H1 (cell line): ENCODE data around the gene DDR2. TPM values are rescaled to one million over a fixed set of nuclear protein-coding genes. Genes with fewer than 3 reads are reported as not detected.

ENCODE experiments used
- CTCF ChIA-PET: fragments of 300-600 bp; sonication (Branson Sonifier 250); formaldehyde crosslinking; loops from one replicate; lab custom pipeline; 2021; ENCODE audit not compliant: partially characterized antibody; lab: Charles Lee
- POLR2A ChIA-PET: fragments of 300-600 bp; sonication (Branson Sonifier 250); formaldehyde crosslinking; loops from one replicate; lab custom pipeline; 2021; ENCODE audit warnings: inconsistent platforms; ENCODE audit not compliant: partially characterized antibody; lab: Charles Lee
- DNase-seq, 2 experiments: peaks; one replicate each; pipeline versions ENCODE4 v3.0.0 to v3.0.0-alpha.2; 2010 to 2022; ENCODE audit warnings: low spot score in 2 of 2, low read depth in 1 of 2, mixed read lengths in 1 of 2
- FAIRE-seq: peaks from 2 replicates; lab custom pipeline; 2011; peaks lifted over from hg19 to GRCh38; lab: Jason Lieb, UNC
- H2AFZ ChIP-seq: 2 replicates; pipeline ENCODE4 v1.8.1; 2012; ENCODE audit warnings: low read length, inconsistent platforms
- H2AK5ac ChIP-seq: 2 replicates; pipeline ENCODE4 v1.6.1; 2013; ENCODE audit warnings: low read depth, low read length
- H2BK120ac ChIP-seq: replicated peaks from 2 replicates; pipeline ENCODE3; 2013; ENCODE audit warnings: low read depth, low read length, inconsistent platforms
- H2BK12ac ChIP-seq: 2 replicates; pipeline ENCODE4 v1.6.1; 2013; ENCODE audit warnings: low read depth, low read length
- H2BK15ac ChIP-seq: 2 replicates; pipeline ENCODE4 v1.6.1; 2013; ENCODE audit warnings: low read length
- H2BK20ac ChIP-seq: 2 replicates; pipeline ENCODE4 v1.6.1; 2013; ENCODE audit warnings: low read length
- H2BK5ac ChIP-seq: 2 replicates; pipeline ENCODE4 v1.6.1; 2013; ENCODE audit warnings: low read depth, low read length
- H3K14ac ChIP-seq: 2 replicates; pipeline ENCODE4 v1.6.1; 2013; ENCODE audit warnings: inconsistent platforms; ENCODE audit not compliant: insufficient read length
- H3K18ac ChIP-seq: 2 replicates; pipeline ENCODE4 v1.6.1; 2013; ENCODE audit warnings: low read length; ENCODE audit errors: extremely low read depth
- H3K23ac ChIP-seq: 2 replicates; pipeline ENCODE4 v1.6.1; 2013; ENCODE audit warnings: inconsistent platforms; ENCODE audit not compliant: insufficient read length
- H3K23me2 ChIP-seq: 2 replicates; pipeline ENCODE4 v1.6.1; 2013; ENCODE audit warnings: low read depth, low read length
- H3K27ac ChIP-seq: 2 replicates; pipeline ENCODE4 v1.6.1; 2011; ENCODE audit warnings: low read depth, low read length, inconsistent platforms
- H3K27me3 ChIP-seq, 4 experiments: replicated peaks in 1 of 4; 1 replicate in 1 of 4; 2 replicates in 3 of 4; pipeline versions ENCODE4 v1.6.1 to v1.8.1; 2011 to 2013; ENCODE audit warnings: low read length in 3 of 4, mild to moderate bottlenecking in 3 of 4, inconsistent platforms in 2 of 4, mixed read lengths in 2 of 4, moderate library complexity in 1 of 4; ENCODE audit not compliant: control insufficient read depth in 3 of 4, insufficient read depth in 3 of 4; ENCODE audit errors: extremely low read depth in 1 of 4
- H3K36me3 ChIP-seq, 4 experiments: 2 replicates each; pipeline versions ENCODE4 v1.6.1 to v1.8.1; 2011 to 2013; ENCODE audit warnings: mild to moderate bottlenecking in 4 of 4, low read length in 3 of 4, moderate library complexity in 2 of 4, control low read depth in 1 of 4, inconsistent platforms in 1 of 4; ENCODE audit not compliant: insufficient read depth in 4 of 4, control insufficient read depth in 2 of 4
- H3K4ac ChIP-seq: replicated peaks from 2 replicates; pipeline ENCODE3; 2013; ENCODE audit warnings: low read length, low read depth, mixed read lengths, inconsistent platforms; ENCODE audit not compliant: insufficient read length
- H3K4me1 ChIP-seq, 4 experiments: replicated peaks in 1 of 4; 1 replicate in 1 of 4; 2 replicates in 3 of 4; pipeline versions ENCODE4 v1.6.1 to v1.8.1; 2011 to 2013; ENCODE audit warnings: low read length in 3 of 4, inconsistent platforms in 2 of 4, mixed read lengths in 1 of 4; ENCODE audit not compliant: insufficient read depth in 4 of 4, control insufficient read depth in 3 of 4
- H3K4me2 ChIP-seq, 2 experiments: 2 replicates each; pipeline versions ENCODE4 v1.6.1 to v1.8.1; 2011 to 2013; ENCODE audit warnings: low read depth in 2 of 2, low read length in 2 of 2, control low read depth in 1 of 2, inconsistent platforms in 1 of 2, mild to moderate bottlenecking in 1 of 2; ENCODE audit not compliant: insufficient read depth in 1 of 2
- H3K4me3 ChIP-seq, 4 experiments: fragments of 200-600, 300-600 bp in 1 of 4; sonication (generic), shearing (Covaris generic), sonication (Bioruptor Twin) in 1 of 4; 2 replicates each; pipeline versions ENCODE4 v1.5.1 to v1.8.1; 2011 to 2016; ENCODE audit warnings: low read length in 4 of 4, low read depth in 3 of 4, control low read depth in 2 of 4, inconsistent platforms in 2 of 4, mild to moderate bottlenecking in 2 of 4, mixed read lengths in 1 of 4, moderate library complexity in 1 of 4; ENCODE audit not compliant: insufficient read depth in 2 of 4; ENCODE audit errors: extremely low read depth in 1 of 4
- H3K56ac ChIP-seq: replicated peaks from 2 replicates; pipeline ENCODE3; 2013; ENCODE audit warnings: low read depth, mild to moderate bottlenecking, mixed read lengths, low read length, inconsistent platforms; ENCODE audit not compliant: insufficient read length
- H3K79me1 ChIP-seq: 2 replicates; pipeline ENCODE4 v1.6.1; 2013; ENCODE audit warnings: low read depth, low read length, control low read depth
- H3K79me2 ChIP-seq, 2 experiments: 2 replicates each; pipeline versions ENCODE4 v1.6.1 to v1.8.1; 2012 to 2013; ENCODE audit warnings: low read length in 2 of 2, mild to moderate bottlenecking in 2 of 2, inconsistent platforms in 1 of 2; ENCODE audit not compliant: insufficient read depth in 2 of 2, control insufficient read depth in 1 of 2
- H3K9ac ChIP-seq, 4 experiments: replicated peaks in 1 of 4; 1 replicate in 1 of 4; 2 replicates in 3 of 4; pipeline versions ENCODE4 v1.6.1 to v1.8.1; 2011 to 2013; ENCODE audit warnings: low read depth in 3 of 4, low read length in 3 of 4, control low read depth in 2 of 4, mild to moderate bottlenecking in 2 of 4, moderate library complexity in 2 of 4, inconsistent platforms in 1 of 4; ENCODE audit errors: extremely low read depth in 1 of 4
- H3K9me3 ChIP-seq, 2 experiments: 2 replicates each; pipeline versions ENCODE4 v1.6.1 to v1.8.1; 2012 to 2013; ENCODE audit warnings: mild to moderate bottlenecking in 2 of 2, moderate library complexity in 2 of 2, control low read depth in 1 of 2, inconsistent platforms in 1 of 2, low read depth in 1 of 2, low read length in 1 of 2, mixed read lengths in 1 of 2; ENCODE audit not compliant: insufficient read depth in 2 of 2
- H4K20me1 ChIP-seq, 2 experiments: replicated peaks in 1 of 2; 2 replicates each; pipeline versions ENCODE3 to v1.8.1; 2011 to 2013; ENCODE audit warnings: inconsistent platforms in 2 of 2, low read length in 2 of 2, mild to moderate bottlenecking in 1 of 2; ENCODE audit not compliant: insufficient read depth in 2 of 2, control insufficient read depth in 1 of 2
- H4K5ac ChIP-seq: 2 replicates; pipeline ENCODE4 v1.6.1; 2013; ENCODE audit warnings: low read length, low read depth, mixed read lengths, inconsistent platforms; ENCODE audit not compliant: insufficient read length
- H4K8ac ChIP-seq: 2 replicates; pipeline ENCODE4 v1.8.0; 2013; ENCODE audit warnings: mild to moderate bottlenecking, moderate library complexity, low read length, inconsistent platforms; ENCODE audit not compliant: insufficient read depth; ENCODE audit errors: extremely low read depth
- H4K91ac ChIP-seq: replicated peaks from 2 replicates; pipeline ENCODE3; 2013; ENCODE audit warnings: low read length, mixed read lengths, inconsistent platforms; ENCODE audit not compliant: insufficient read length
- CEBPB ChIP-seq: IDR thresholded peaks from 2 replicates; pipeline ENCODE4 v1.6.1; 2012; ENCODE audit warnings: low read depth, low read length
- WGBS, 2 experiments: shearing (Covaris generic) in 1 of 2; methylation state at CpG; one replicate each; pipeline versions ENCODE4 v1.1.6 to v1.1.7; 2013 to 2015; ENCODE audit warnings: low lambda C conversion rate in 2 of 2, mixed read lengths in 2 of 2, inconsistent platforms in 1 of 2, low coverage in 1 of 2, missing lambda C conversion rate in 1 of 2; ENCODE audit not compliant: insufficient replicate concordance in 2 of 2, insufficient coverage in 1 of 2, insufficient read length in 1 of 2; ENCODE audit errors: extremely low coverage in 1 of 2, missing lambda C conversion rate in 1 of 2; 5-methylcytosine and 5-hydroxymethylcytosine counted together
- polyA plus RNA-seq, 7 experiments: library from polyadenylated mRNA; depleted of rRNA in 3 of 7; stranded (reverse) in 5 of 7; unstranded in 2 of 7; fragments of >200 nt in 5 of 7; fragments of 200-250 nt in 2 of 7; gene quantifications; 1 replicate in 5 of 7; 2 replicates in 1 of 7; 4 replicates in 1 of 7; pipeline versions ENCODE4 v1.2.1 to v1.2.3, GENCODE V29; 2011 to 2013; ENCODE audit warnings: missing spikeins in 2 of 7, mixed read lengths in 2 of 7
- total RNA-seq: library from RNA; stranded (reverse); fragmentation: NEBNext Ultra II Directional; extraction: Animal tissue kit (Norgen Biotek cat#: 25700); gene quantifications from 2 replicates; pipeline ENCODE4 v1.2.1, GENCODE V29; 2021

DDR2 gene
- total and polyA plus RNA-seq, 2 of the 8 experiments (the other 6 are each of a cell fraction or from before 2014, with no cell fraction given) = 1.00 to 2.1 TPM

DNA sequence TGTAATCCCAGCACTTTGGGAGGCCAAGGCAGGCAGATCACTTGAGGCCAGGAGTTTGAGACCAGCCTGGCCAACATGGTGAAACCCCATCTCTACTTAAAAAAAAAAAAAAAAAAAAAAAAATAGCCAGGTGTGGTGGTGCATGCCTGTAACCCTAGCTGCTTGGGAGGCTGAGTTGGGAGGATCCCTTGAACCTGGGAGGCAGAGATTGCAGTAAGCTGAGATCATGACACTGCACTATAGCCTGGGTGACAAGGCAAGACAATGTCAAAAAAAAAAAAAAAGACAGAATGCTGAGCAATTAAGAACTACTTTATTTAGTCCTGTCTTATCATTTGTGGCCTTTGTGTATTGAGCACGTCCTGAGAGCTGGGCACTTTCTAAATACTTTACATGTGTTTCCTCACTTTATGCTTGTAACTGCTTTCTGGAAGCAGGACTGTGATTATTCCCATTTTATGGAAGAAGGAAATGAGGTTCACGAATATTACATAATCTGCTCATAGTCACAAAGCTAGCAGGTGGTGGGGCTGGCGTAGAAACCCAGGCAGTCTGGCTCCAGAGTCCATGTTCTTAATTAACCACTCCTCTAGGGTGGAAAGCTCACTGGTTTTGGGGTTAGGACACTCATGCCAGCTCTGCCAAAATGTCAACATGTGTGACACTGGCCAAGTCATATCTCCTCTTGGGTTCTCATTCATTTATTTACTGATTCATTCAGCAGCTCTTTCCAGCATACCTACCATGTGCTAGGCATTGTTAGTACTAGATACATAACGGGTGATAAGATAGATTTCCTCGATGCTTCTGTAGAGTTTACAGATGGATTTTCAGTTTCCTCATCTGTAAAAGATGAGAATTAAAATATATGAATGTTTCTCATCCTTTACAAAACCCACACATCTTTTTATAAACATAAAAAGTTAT is 57.7 kb downstream of the DDR2 start:
- Histone ChIP-seq H4K91ac (no peak overlapping the region), H2BK120ac (peak overlapping the region; percentile 41), H3K56ac (no peak overlapping the region), H4K5ac (no peak overlapping the region), H4K20me1 (no peaks in the 10 kb centered on the region), H3K9ac (no peak overlapping the region), H2AFZ (no peak overlapping the region), H2BK5ac (no peak overlapping the region), H3K27ac (no peak overlapping the region), H3K36me3 (no peaks in the 10 kb centered on the region), H4K8ac (no peak overlapping the region), H3K4me2 (no peak overlapping the region; a peak in 1 of 4 replicates), H3K18ac (no peak overlapping the region), H3K9me3 (no peaks in the 10 kb centered on the region), H3K27me3 (no peaks in the 10 kb centered on the region; a peak in 1 of 7 replicates), H3K79me1 (no peaks in the 10 kb centered on the region), H3K23me2 (no peaks in the 10 kb centered on the region), H3K79me2 (no peaks in the 10 kb centered on the region), H3K14ac (no peak overlapping the region), H3K4me3 (no peak overlapping the region), H2BK20ac (peak overlapping the region; percentile 92), H2AK5ac (no peak overlapping the region), H3K23ac (no peak overlapping the region), H2BK15ac (no peak overlapping the region), H3K4ac (no peak overlapping the region), H3K4me1 (peaks cover 0 to 6% (median 4%) of the 10 kb centered on the region in 4 experiments; a peak in 5 of 7 replicates), H2BK12ac (no peak overlapping the region)
- CTCF ChIA-PET = interaction anchor here (1.6 kb wide), 1 partner anchor 77 kb away, joined by 5 read pairs; no protein-coding TSS in a partner anchor
- FAIRE-seq (no peak), DNase-seq (no peak)
- POLR2A ChIA-PET = interaction anchor here (0.9 kb wide), 1 partner anchor 58 kb away, joined by 3 read pairs; the partner anchor contains the start of gene DDR2
- WGBS, 2 experiments = 92% methylated on average over 5 of the region's 5 CpGs; no CpG with 5 or more reads in 1 of the 2 experiments
- no peak for TF ChIP-seq CEBPB
